ENCODE results near the gene PRKAR1B. TPM values are rescaled to one million over a fixed set of nuclear protein-coding genes. Genes with fewer than 3 reads are reported as not detected.

Gene PRKAR1B
- total RNA-seq, 1 donor from 2014 or later, result 14.7 TPM

GRCh38 chr7:516606-517456 lies 210.2 kb downstream of the PRKAR1B start:
- H3K9me3 Mint-ChIP-seq (ENCODE audit: unreplicated experiment), result no peaks in the 10 kb centered on the region
- no peak overlapping the region for H3K27ac Mint-ChIP-seq (ENCODE audit: unreplicated experiment)
- TF ChIP-seq EZH2 (IDR thresholded peaks at IDR 0.05; ENCODE audit: insufficient read depth, low read length) (no peak), CTCF (IDR thresholded peaks at IDR 0.05; ENCODE audit: insufficient read depth, low read depth, low read length) (no peak)
- Histone ChIP-seq H3K27ac (ENCODE audit: low read depth, low read length) (peak overlapping the region; percentile 56), H3K27me3 (ENCODE audit: insufficient read depth, low read length) (peaks cover 6% of the 10 kb centered on the region), H3K4me2 (ENCODE audit: low read length) (peak overlapping the region; percentile 89), H3K79me2 (ENCODE audit: insufficient read depth, low read length) (peaks cover 69% of the 10 kb centered on the region), H3K4me3 (ENCODE audit: insufficient read depth, low read depth, low read length) (peak overlapping the region; percentile 58), H4K20me1 (ENCODE audit: insufficient read depth, low read length) (peaks cover 44% of the 10 kb centered on the region), H3K4me1 (ENCODE audit: insufficient read depth, low read length) (peaks cover 48% of the 10 kb centered on the region), H3K9ac (ENCODE audit: low read length) (peak overlapping the region; percentile 79), H3K36me3 (ENCODE audit: insufficient read depth, low read length) (no peaks in the 10 kb centered on the region), H2AFZ (ENCODE audit: low read depth, low read length) (no peak overlapping the region), H3K9me3 (ENCODE audit: insufficient read depth, low read depth, low read length) (no peaks in the 10 kb centered on the region)
- H3K36me3 Mint-ChIP-seq (ENCODE audit: low read depth, unreplicated experiment), result peaks cover 3% of the 10 kb centered on the region
- peaks cover 17% of the 10 kb centered on the region for H3K4me1 Mint-ChIP-seq (ENCODE audit: low read depth, unreplicated experiment)
- H3K27me3 Mint-ChIP-seq (ENCODE audit: low read depth, unreplicated experiment), result no peaks in the 10 kb centered on the region
- FAIRE-seq, result no peak
- DNase-seq (ENCODE audit: low read depth), result peak; percentile 73
- H3K4me3 Mint-ChIP-seq (ENCODE audit: unreplicated experiment), result peak overlapping the region; percentile 78

GRCh38 chr7:516216-516605 lies 210.9 kb downstream of the PRKAR1B start:
- peaks cover under 1% of the 10 kb centered on the region for H3K27me3 ChIP-seq (ENCODE audit: insufficient read depth, low read length)
- H3K4me1 ChIP-seq (ENCODE audit: insufficient read depth, low read length), result peaks cover 44% of the 10 kb centered on the region
- H3K9me3 Mint-ChIP-seq (ENCODE audit: unreplicated experiment), result no peaks in the 10 kb centered on the region
- H3K4me3 ChIP-seq (ENCODE audit: insufficient read depth, low read depth, low read length), result peak overlapping the region; percentile 58
- peaks cover 74% of the 10 kb centered on the region for H3K79me2 ChIP-seq (ENCODE audit: insufficient read depth, low read length)
- peaks cover 17% of the 10 kb centered on the region for H3K4me1 Mint-ChIP-seq (ENCODE audit: low read depth, unreplicated experiment)
- H3K4me2 ChIP-seq (ENCODE audit: low read length), result peak overlapping the region; percentile 89
- TF ChIP-seq EZH2 (IDR thresholded peaks at IDR 0.05; ENCODE audit: insufficient read depth, low read length) (no peak), CTCF (IDR thresholded peaks at IDR 0.05; ENCODE audit: insufficient read depth, low read depth, low read length) (no peak)
- DNase-seq (ENCODE audit: low read depth), result no peak
- no peak overlapping the region for H3K27ac Mint-ChIP-seq (ENCODE audit: unreplicated experiment)
- H4K20me1 ChIP-seq (ENCODE audit: insufficient read depth, low read length), result peaks cover 48% of the 10 kb centered on the region
- H3K36me3 ChIP-seq (ENCODE audit: insufficient read depth, low read length), result no peaks in the 10 kb centered on the region
- H3K36me3 Mint-ChIP-seq (ENCODE audit: low read depth, unreplicated experiment), result peaks cover 3% of the 10 kb centered on the region
- no peaks in the 10 kb centered on the region for H3K27me3 Mint-ChIP-seq (ENCODE audit: low read depth, unreplicated experiment)
- H3K9me3 ChIP-seq (ENCODE audit: insufficient read depth, low read depth, low read length), result no peaks in the 10 kb centered on the region
- FAIRE-seq, result no peak
- H3K4me3 Mint-ChIP-seq (ENCODE audit: unreplicated experiment), result peak overlapping the region; percentile 78
- H3K27ac ChIP-seq (ENCODE audit: low read depth, low read length), result no peak overlapping the region
- peak overlapping the region; percentile 79 for H3K9ac ChIP-seq (ENCODE audit: low read length)
- no peak overlapping the region for H2AFZ ChIP-seq (ENCODE audit: low read depth, low read length)

GRCh38 chr7:515628-516027 lies 211.5 kb downstream of the PRKAR1B start:
- Mint-ChIP-seq H3K27ac (ENCODE audit: unreplicated experiment) (peak overlapping the region; percentile 41), H3K36me3 (ENCODE audit: low read depth, unreplicated experiment) (peaks cover 3% of the 10 kb centered on the region), H3K27me3 (ENCODE audit: low read depth, unreplicated experiment) (no peaks in the 10 kb centered on the region), H3K9me3 (ENCODE audit: unreplicated experiment) (no peaks in the 10 kb centered on the region), H3K4me1 (ENCODE audit: low read depth, unreplicated experiment) (peaks cover 17% of the 10 kb centered on the region), H3K4me3 (ENCODE audit: unreplicated experiment) (peak overlapping the region; percentile 78)
- Histone ChIP-seq H3K4me2 (ENCODE audit: low read length) (peak overlapping the region; percentile 89), H3K4me3 (ENCODE audit: insufficient read depth, low read depth, low read length) (no peak overlapping the region), H3K4me1 (ENCODE audit: insufficient read depth, low read length) (peaks cover 39% of the 10 kb centered on the region), H2AFZ (ENCODE audit: low read depth, low read length) (no peak overlapping the region), H3K9me3 (ENCODE audit: insufficient read depth, low read depth, low read length) (no peaks in the 10 kb centered on the region), H4K20me1 (ENCODE audit: insufficient read depth, low read length) (peaks cover 50% of the 10 kb centered on the region), H3K79me2 (ENCODE audit: insufficient read depth, low read length) (peaks cover 74% of the 10 kb centered on the region), H3K27me3 (ENCODE audit: insufficient read depth, low read length) (no peaks in the 10 kb centered on the region), H3K36me3 (ENCODE audit: insufficient read depth, low read length) (no peaks in the 10 kb centered on the region), H3K9ac (ENCODE audit: low read length) (peak overlapping the region; percentile 66), H3K27ac (ENCODE audit: low read depth, low read length) (peak overlapping the region; percentile 38)
- no peak for DNase-seq (ENCODE audit: low read depth)
- no peak for FAIRE-seq
- TF ChIP-seq CTCF (IDR thresholded peaks at IDR 0.05; ENCODE audit: insufficient read depth, low read depth, low read length) (no peak), EZH2 (IDR thresholded peaks at IDR 0.05; ENCODE audit: insufficient read depth, low read length) (no peak)

All from astrocyte (in vitro differentiated cells and primary cell).